GM12878 (cell line): ENCODE data around the gene TCF12. TPM values are rescaled to one million over a fixed set of nuclear protein-coding genes. Genes with fewer than 3 reads are reported as not detected.
A peak's percentile ranks its signal among the peaks of the same experiment; 100 is the strongest.

Experiments used
- ATAC-seq: fragments of 200-7000 bp; cut with Tn5 transposase; 3 replicates; pipeline ENCODE4 v1.9.1; 2020; ENCODE audit warnings: mild to moderate bottlenecking, moderate library complexity
- BruUV-seq: library from RNA; stranded (reverse); fragments of 400-500 nt; replicated peaks from 2 replicates; lab custom pipeline; 2021; lab: Mats Ljungman, UMichigan
- CTCF ChIA-PET: fragments of 300-600 bp; sonication (Branson Sonifier 250); formaldehyde crosslinking; extraction: SDS; loops from one replicate; lab custom pipeline; 2021; ENCODE audit warnings: inconsistent platforms; lab: Yijun Ruan, JAX
- POLR2A ChIA-PET: fragments of 350-600 bp; formaldehyde crosslinking; extraction: SDS; loops from one replicate; lab custom pipeline; 2021; ENCODE audit warnings: inconsistent platforms; lab: Charles Lee
- RAD21 ChIA-PET: fragments of 300-600 bp; sonication (Branson Sonifier 250); formaldehyde crosslinking; loops from one replicate; lab custom pipeline; 2023; ENCODE audit warnings: antibody characterized with exemption; ENCODE audit not compliant: unreplicated experiment; lab: Charles Lee
- SMC1A ChIA-PET: fragments of 300-600 bp; sonication (Branson Sonifier 250); formaldehyde crosslinking; loops from one replicate; lab custom pipeline; 2023; ENCODE audit not compliant: unreplicated experiment, uncharacterized antibody; lab: Charles Lee
- DNase-seq: peaks from one replicate; pipeline ENCODE4 v3.0.0-alpha.2; 2011; ENCODE audit warnings: low read depth, low spot score
- FAIRE-seq: peaks from 3 replicates; lab custom pipeline; 2011; peaks lifted over from hg19 to GRCh38; lab: Jason Lieb, UNC
- H2AFZ ChIP-seq: 2 replicates; pipeline ENCODE4 v1.6.0; 2011; ENCODE audit warnings: low read depth, low read length, control low read depth; ENCODE audit not compliant: control insufficient read depth
- H3K27ac ChIP-seq: 2 replicates; pipeline ENCODE4 v1.5.1; 2011; ENCODE audit warnings: control low read depth; ENCODE audit not compliant: control insufficient read depth, insufficient read depth
- H3K27me3 ChIP-seq, 2 experiments: replicated peaks in 1 of 2; 2 replicates each; pipeline versions ENCODE4 v1.6.0 to v1.6.1; 2011; ENCODE audit warnings: low read length in 1 of 2; ENCODE audit not compliant: control insufficient read depth in 2 of 2, insufficient read depth in 2 of 2
- H3K36me3 ChIP-seq, 2 experiments: 2 replicates each; pipeline ENCODE4 v1.5.1; 2011; ENCODE audit warnings: low read length in 1 of 2; ENCODE audit not compliant: control insufficient read depth in 2 of 2, insufficient read depth in 2 of 2
- H3K4me1 ChIP-seq: 2 replicates; pipeline ENCODE4 v1.6.1; 2011; ENCODE audit warnings: mild to moderate bottlenecking, low read length, moderate library complexity, mixed read lengths; ENCODE audit not compliant: control insufficient read depth, insufficient read depth
- H3K4me2 ChIP-seq: 2 replicates; pipeline ENCODE4 v1.6.0; 2011; ENCODE audit warnings: control low read depth; ENCODE audit not compliant: control insufficient read depth, insufficient read depth
- H3K4me3 ChIP-seq: fragments of 200-600 bp; sonication (generic); 2 replicates; pipeline ENCODE4 v1.5.1; 2016
- H3K79me2 ChIP-seq: 2 replicates; pipeline ENCODE4 v1.6.0; 2011; ENCODE audit warnings: low read length; ENCODE audit not compliant: control insufficient read depth, insufficient read depth
- H3K9ac ChIP-seq: 2 replicates; pipeline ENCODE4 v1.8.0; 2011; ENCODE audit warnings: low read length, control low read depth, mixed read lengths; ENCODE audit not compliant: control insufficient read depth, insufficient read depth
- H3K9me3 ChIP-seq: replicated peaks from 3 replicates; pipeline ENCODE4 v1.5.1; 2011; ENCODE audit warnings: mild to moderate bottlenecking, low read length; ENCODE audit not compliant: control insufficient read depth, insufficient read depth
- H4K20me1 ChIP-seq: 2 replicates; pipeline ENCODE4 v1.6.0; 2011; ENCODE audit not compliant: control insufficient read depth, insufficient read depth
- ASH2L ChIP-seq: fragments of 300-600, 200-600 bp; sonication (generic); IDR thresholded peaks from 2 replicates; pipeline ENCODE4 v1.6.1; 2017; ENCODE audit warnings: low read depth, mild to moderate bottlenecking, borderline replicate concordance
- BCLAF1 ChIP-seq: fragments of 450-650 bp; IDR thresholded peaks from 2 replicates; pipeline ENCODE4 v1.6.1; 2017; ENCODE audit warnings: antibody characterized with exemption, mild to moderate bottlenecking, moderate library complexity
- CEBPB ChIP-seq, 2 experiments: fragments of 150-350 bp in 1 of 2; IDR thresholded peaks; 2 replicates each; pipeline ENCODE4 v1.6.1; 2012 to 2014; ENCODE audit warnings: low read depth in 2 of 2, low read length in 2 of 2, borderline replicate concordance in 1 of 2, inconsistent platforms in 1 of 2
- EED ChIP-seq: sonication (generic); IDR thresholded peaks from 2 replicates; pipeline ENCODE4 v1.6.1; 2016; ENCODE audit warnings: antibody characterized with exemption, low read depth
- FOXK2 ChIP-seq: fragments of 450-650 bp; IDR thresholded peaks from 2 replicates; pipeline ENCODE4 v1.6.1; 2017; ENCODE audit warnings: mild to moderate bottlenecking, moderate library complexity
- ZBTB33 ChIP-seq: fragments of 450-650 bp; IDR thresholded peaks from 2 replicates; pipeline ENCODE4 v1.6.1; 2017; ENCODE audit warnings: mild to moderate bottlenecking
- ZNF207 ChIP-seq: fragments of 450-650 bp; IDR thresholded peaks from 2 replicates; pipeline ENCODE4 v1.6.1; 2014; ENCODE audit warnings: antibody characterized with exemption, mild to moderate bottlenecking, borderline replicate concordance
- WGBS: methylation state at CpG from one replicate; pipeline ENCODE4 v1.1.6; 2016; ENCODE audit warnings: low lambda C conversion rate; ENCODE audit not compliant: insufficient replicate concordance, insufficient coverage; ENCODE audit errors: missing lambda C conversion rate; 5-methylcytosine and 5-hydroxymethylcytosine counted together
- in situ Hi-C: fragments of 300-500 bp; cut with MboI; formaldehyde crosslinking; loops from 9 replicates; pipeline ENCODE4 v1.14.3; 2018; ENCODE audit warnings: mixed read lengths
- intact Hi-C: fragments of 100-400 bp; cut with micrococcal nuclease; formaldehyde crosslinking; loops from one replicate; pipeline ENCODE4 v1.14.2; 2022; ENCODE audit not compliant: unreplicated experiment
- polyA plus RNA-seq, 11 experiments: library from polyadenylated mRNA; depleted of rRNA in 4 of 11; unstranded in 6 of 11; stranded (reverse) in 5 of 11; fragments of >200 nt; fragmentation: Nextera tagmentation in 4 of 11; fragmentation: Illumina TruSeq in 1 of 11; extraction: Ambion mirVana in 4 of 11; extraction: Trizol in 1 of 11; gene quantifications; 1 replicate in 1 of 11; 2 replicates in 10 of 11; pipeline versions ENCODE4 v1.2.1 to v1.2.3, GENCODE V29; 2011 to 2016; ENCODE audit warnings: inconsistent platforms in 2 of 11, missing spikeins in 2 of 11, low read depth in 1 of 11
- total RNA-seq, 4 experiments: library from RNA; depleted of rRNA in 3 of 4; stranded (reverse); fragments of >200 nt in 3 of 4; fragmentation: Illumina TruSeq in 1 of 4; extraction: Trizol in 1 of 4; gene quantifications; 2 replicates each; pipeline versions ENCODE4 v1.2.1 to v1.2.3, GENCODE V29; 2013 to 2021

The TCF12 gene
- total and polyA plus RNA-seq, 10 of the 15 experiments (the other 5 are each of a cell fraction or from before 2014, with no cell fraction given): 8.2 to 70.9 (median 49.5) TPM

- H3K9ac ChIP-seq: no peak overlapping the region
- intact Hi-C loops: loop anchor here (2.0 kb wide), 1 partner anchor 14 kb away; no protein-coding TSS in a partner anchor
- no peak for FAIRE-seq
- peak; percentile 26 for ATAC-seq
- H3K27ac ChIP-seq: no peak overlapping the region; the same call in 1 of the 2 replicates
- no peaks in the 10 kb centered on the region for H3K79me2 ChIP-seq
- CTCF ChIA-PET: interaction anchor here (0.7 to 2.2 kb wide), 9 partner anchors 9 to 241 kb away, joined by 3 to 13 read pairs (median 5); no protein-coding TSS in a partner anchor
- SMC1A ChIA-PET: interaction anchor here (0.6 to 7.0 kb wide), 7 partner anchors 11 to 184 kb away, joined by 4 to 54 read pairs (median 6); no protein-coding TSS in a partner anchor
- H3K4me1 ChIP-seq: peaks cover 52% of the 10 kb centered on the region
- no peaks in the 10 kb centered on the region for H3K27me3 ChIP-seq
- 67% methylated on average over 7 of the region's 7 CpGs for WGBS
- TF ChIP-seq EED: no peak
- TF ChIP-seq FOXK2: no peak
- TF ChIP-seq CEBPB (IDR thresholded peaks at IDR 0.05; ENCODE audit: borderline replicate concordance in 1 of 2, low read depth in 2 of 2, low read length in 2 of 2): no peak
- no peak for TF ChIP-seq ZNF207
- TF ChIP-seq BCLAF1: no peak
- no peak for TF ChIP-seq ZBTB33
- TF ChIP-seq ASH2L: no peak
- BruUV-seq: no TSS peak
- H3K4me2 ChIP-seq: no peak overlapping the region
- H2AFZ ChIP-seq: no peak overlapping the region
- peaks cover 6 to 9% of the 10 kb centered on the region in 2 experiments for H3K36me3 ChIP-seq
- no peaks in the 10 kb centered on the region for H4K20me1 ChIP-seq
- H3K9me3 ChIP-seq: no peaks in the 10 kb centered on the region
- POLR2A ChIA-PET: interaction anchor here (0.7 to 5.5 kb wide), 2 partner anchors 14 to 18 kb away, joined by 3 to 40 read pairs; no protein-coding TSS in a partner anchor
- in situ Hi-C loops: no loop called here
- no peak for DNase-seq
- no peak overlapping the region for H3K4me3 ChIP-seq
- RAD21 ChIA-PET: interaction anchor here (0.8 to 2.2 kb wide), 6 partner anchors 14 to 241 kb away, joined by 4 to 13 read pairs (median 8); no protein-coding TSS in a partner anchor
Observed at GRCh38 chr15:57286446-57287122, 368.1 kb downstream of the TCF12 start.
